ENCODE measurements around the gene GLYATL3.
A peak's percentile ranks its signal among the peaks of the same experiment; 100 is the strongest.

GLYATL3 gene

DNA sequence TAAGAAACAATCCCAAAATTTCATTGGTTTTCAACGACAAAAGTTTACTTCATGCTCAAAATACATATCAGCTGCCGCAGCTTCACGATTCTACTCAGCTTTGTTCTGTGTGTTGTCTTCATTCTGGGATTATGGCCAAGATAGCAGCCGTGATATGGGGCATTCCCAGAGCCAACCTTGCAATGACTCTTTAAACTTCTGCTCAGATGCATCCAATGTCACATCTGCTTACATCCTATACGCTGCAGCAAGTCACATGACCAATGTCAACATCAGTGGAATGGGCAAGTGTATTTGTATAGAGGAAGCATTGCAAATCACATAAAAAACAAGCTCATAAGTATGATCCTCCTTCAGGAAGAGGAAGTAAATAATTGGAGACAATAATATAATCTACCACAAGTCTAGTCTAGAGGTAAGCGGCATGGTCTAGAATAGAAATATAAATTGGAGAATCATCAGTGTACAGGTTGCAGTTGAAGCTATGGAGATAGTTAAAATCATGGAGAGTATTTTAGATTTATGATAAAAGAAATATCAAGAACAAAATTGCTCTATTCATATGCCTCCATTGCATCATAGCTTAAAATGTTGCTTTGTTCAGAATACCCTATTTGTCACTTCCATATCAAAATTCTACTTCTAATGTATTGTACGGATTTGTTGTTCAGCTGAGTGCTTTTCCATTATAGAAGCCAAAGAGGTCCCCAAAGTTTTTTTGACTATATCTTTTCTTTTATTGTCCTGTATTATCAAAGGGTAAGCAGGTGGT lies 43.5 kb downstream of the GLYATL3 start:
- Histone ChIP-seq H3K4me3 (ENCODE audit: low read length) (no peak overlapping the region), H3K4me1 (ENCODE audit: control insufficient read depth, insufficient read depth, low read length) (no peaks in the 10 kb centered on the region), H3K27me3 (ENCODE audit: control insufficient read depth, insufficient read depth, low read length) (no peaks in the 10 kb centered on the region), H3K9me3 (ENCODE audit: control insufficient read depth, insufficient read depth, low read length) (no peaks in the 10 kb centered on the region), H3K36me3 (ENCODE audit: control insufficient read depth, insufficient read depth, low read length) (no peaks in the 10 kb centered on the region), H3K27ac (ENCODE audit: low read length) (no peak overlapping the region)
- no CpG with 5 or more reads among the region's 7 CpGs for WGBS (ENCODE audit: insufficient coverage, insufficient read length)
- DNase-seq (ENCODE audit: low read depth, low spot score), result no peak

DNA sequence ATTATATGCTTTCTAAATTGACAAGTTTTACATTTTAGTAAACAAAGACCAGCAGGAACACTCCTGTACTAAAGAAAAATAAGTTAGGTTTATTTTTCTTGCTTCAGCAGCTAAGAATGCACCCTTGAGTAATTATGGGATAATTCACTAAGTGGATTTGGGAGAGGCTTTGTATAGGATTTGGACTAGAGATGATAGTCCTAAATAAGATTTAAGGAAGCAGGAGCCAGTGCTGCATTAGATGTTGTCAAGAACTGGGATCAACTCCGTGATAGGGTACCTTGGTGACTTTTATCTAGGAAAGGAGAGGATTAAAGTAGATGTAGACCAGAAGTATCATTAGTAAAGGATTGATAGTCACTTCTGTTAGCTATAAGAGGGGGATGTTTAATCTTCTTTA lies 46.6 kb downstream of the GLYATL3 start:
- WGBS (ENCODE audit: insufficient coverage, insufficient read length), result no CpG with 5 or more reads among the region's 1 CpG
- Histone ChIP-seq H3K27me3 (ENCODE audit: control insufficient read depth, insufficient read depth, low read length) (no peaks in the 10 kb centered on the region), H3K4me3 (ENCODE audit: low read length) (no peak overlapping the region), H3K9me3 (ENCODE audit: control insufficient read depth, insufficient read depth, low read length) (no peaks in the 10 kb centered on the region), H3K27ac (ENCODE audit: low read length) (no peak overlapping the region), H3K4me1 (ENCODE audit: control insufficient read depth, insufficient read depth, low read length) (no peaks in the 10 kb centered on the region), H3K36me3 (ENCODE audit: control insufficient read depth, insufficient read depth, low read length) (no peaks in the 10 kb centered on the region)
- no peak for DNase-seq (ENCODE audit: low read depth, low spot score)

GRCh38 chr6:49548613-49549304 lies 49.0 kb downstream of the GLYATL3 start:
- no peak for DNase-seq (ENCODE audit: low read depth, low spot score)
- no CpG with 5 or more reads among the region's 5 CpGs for WGBS (ENCODE audit: insufficient coverage, insufficient read length)
- H3K4me3 ChIP-seq (ENCODE audit: low read length), result no peak overlapping the region

GRCh38 chr6:49549691-49550491 lies 50.2 kb downstream of the GLYATL3 start:
- no CpG with 5 or more reads among the region's 20 CpGs for whole genome bisulfite sequencing (ENCODE audit: insufficient coverage, insufficient read length)
- Histone ChIP-seq H3K4me1 (ENCODE audit: control insufficient read depth, insufficient read depth, low read length) (no peaks in the 10 kb centered on the region), H3K36me3 (ENCODE audit: control insufficient read depth, insufficient read depth, low read length) (no peaks in the 10 kb centered on the region), H3K27ac (ENCODE audit: low read length) (no peak overlapping the region), H3K4me3 (ENCODE audit: low read length) (peak overlapping the region; percentile 16; the same call in 1 of the 2 replicates), H3K27me3 (ENCODE audit: control insufficient read depth, insufficient read depth, low read length) (no peaks in the 10 kb centered on the region), H3K9me3 (ENCODE audit: control insufficient read depth, insufficient read depth, low read length) (no peaks in the 10 kb centered on the region)
- DNase-seq (ENCODE audit: low read depth, low spot score), result no peak

More at GRCh38 chr6:49548613-49549304, 49.0 kb downstream of the GLYATL3 start:
- Histone ChIP-seq H3K27me3 (ENCODE audit: control insufficient read depth, insufficient read depth, low read length) (no peaks in the 10 kb centered on the region), H3K36me3 (ENCODE audit: control insufficient read depth, insufficient read depth, low read length) (no peaks in the 10 kb centered on the region), H3K27ac (ENCODE audit: low read length) (no peak overlapping the region), H3K4me1 (ENCODE audit: control insufficient read depth, insufficient read depth, low read length) (no peaks in the 10 kb centered on the region), H3K9me3 (ENCODE audit: control insufficient read depth, insufficient read depth, low read length) (no peaks in the 10 kb centered on the region)

DNA sequence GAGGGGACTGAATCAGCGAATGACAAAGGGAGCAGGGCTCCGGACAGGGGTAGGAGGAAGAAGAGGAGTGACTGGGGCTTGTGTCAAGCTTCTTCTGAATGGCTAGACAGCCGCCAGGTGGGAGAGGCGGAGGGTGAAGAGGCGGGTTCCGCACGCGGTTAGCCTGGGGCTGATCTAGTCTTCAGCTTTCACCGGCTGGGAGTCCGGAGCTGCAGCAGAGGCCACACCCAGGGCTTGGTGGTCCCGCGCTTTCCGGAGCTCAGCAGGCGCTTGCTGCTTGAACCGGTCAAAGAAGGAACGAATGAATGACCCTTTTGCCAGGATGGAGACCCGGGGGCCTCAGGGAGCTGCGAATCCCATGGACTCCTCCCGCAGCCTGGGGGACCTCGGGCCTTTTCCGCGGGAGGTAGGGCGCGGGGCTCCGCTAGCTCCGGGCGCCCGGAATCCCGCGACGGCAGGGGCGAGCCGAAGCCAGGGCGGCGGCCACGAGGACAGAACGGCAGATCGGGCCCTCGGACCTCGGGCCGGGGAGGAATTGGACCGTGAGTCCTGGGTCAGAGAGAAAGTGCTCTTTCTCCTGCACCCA lies 50.9 kb downstream of the GLYATL3 start, which contains the start of gene C6orf141:
TSS of gene C6orf141 (plus strand) at position 177 of the 586 bp plus-strand sequence. CDS start at position 302, 125 bp downstream.
- peak within 1 kb of the TSS; percentile 16; the same call in 1 of the 2 replicates for H3K4me3 ChIP-seq (ENCODE audit: low read length)
- H3K27ac ChIP-seq (ENCODE audit: low read length), result no peak within 1 kb of the TSS
- no peaks in the 10 kb centered on the region for H3K27me3 ChIP-seq (ENCODE audit: control insufficient read depth, insufficient read depth, low read length)
- H3K9me3 ChIP-seq (ENCODE audit: control insufficient read depth, insufficient read depth, low read length), result no peaks in the 10 kb centered on the region
- DNase-seq (ENCODE audit: low read depth, low spot score), result no peak
- H3K4me1 ChIP-seq (ENCODE audit: control insufficient read depth, insufficient read depth, low read length), result no peaks in the 10 kb centered on the region
- H3K36me3 ChIP-seq (ENCODE audit: control insufficient read depth, insufficient read depth, low read length), result no peaks in the 10 kb centered on the region
- WGBS (ENCODE audit: insufficient coverage, insufficient read length), result no CpG with 5 or more reads among the region's 42 CpGs

GRCh38 chr6:49551078-49551865 lies 51.5 kb downstream of the GLYATL3 start:
- Histone ChIP-seq H3K9me3 (ENCODE audit: control insufficient read depth, insufficient read depth, low read length) (no peaks in the 10 kb centered on the region), H3K36me3 (ENCODE audit: control insufficient read depth, insufficient read depth, low read length) (no peaks in the 10 kb centered on the region), H3K4me3 (ENCODE audit: low read length) (peak overlapping the region; percentile 6; the same call in 1 of the 2 replicates), H3K27me3 (ENCODE audit: control insufficient read depth, insufficient read depth, low read length) (no peaks in the 10 kb centered on the region), H3K4me1 (ENCODE audit: control insufficient read depth, insufficient read depth, low read length) (no peaks in the 10 kb centered on the region), H3K27ac (ENCODE audit: low read length) (no peak overlapping the region)
- no peak for DNase-seq (ENCODE audit: low read depth, low spot score)
- WGBS (ENCODE audit: insufficient coverage, insufficient read length), result no CpG with 5 or more reads among the region's 38 CpGs

DNA sequence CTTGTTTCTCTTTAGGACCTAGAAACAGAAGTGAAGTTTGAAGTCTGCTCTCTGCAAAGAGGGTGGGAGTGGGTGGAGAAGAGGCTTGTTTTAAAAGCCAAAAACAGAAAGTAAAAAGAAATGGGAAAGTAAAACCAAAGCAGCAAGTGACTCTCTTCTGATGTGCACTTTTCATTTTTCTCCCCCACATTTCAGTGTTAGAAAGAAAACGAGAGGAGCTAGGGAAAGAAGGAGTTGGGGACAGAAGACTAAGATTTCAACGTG lies 52.1 kb downstream of the GLYATL3 start:
- WGBS (ENCODE audit: insufficient coverage, insufficient read length), result no CpG with 5 or more reads among the region's 2 CpGs
- Histone ChIP-seq H3K4me3 (ENCODE audit: low read length) (peak overlapping the region; percentile 6; the same call in 1 of the 2 replicates), H3K27ac (ENCODE audit: low read length) (no peak overlapping the region), H3K27me3 (ENCODE audit: control insufficient read depth, insufficient read depth, low read length) (peaks cover 2% of the 10 kb centered on the region; the same call in 1 of the 2 replicates), H3K36me3 (ENCODE audit: control insufficient read depth, insufficient read depth, low read length) (no peaks in the 10 kb centered on the region), H3K9me3 (ENCODE audit: control insufficient read depth, insufficient read depth, low read length) (no peaks in the 10 kb centered on the region), H3K4me1 (ENCODE audit: control insufficient read depth, insufficient read depth, low read length) (no peaks in the 10 kb centered on the region)
- DNase-seq (ENCODE audit: low read depth, low spot score), result no peak

DNA sequence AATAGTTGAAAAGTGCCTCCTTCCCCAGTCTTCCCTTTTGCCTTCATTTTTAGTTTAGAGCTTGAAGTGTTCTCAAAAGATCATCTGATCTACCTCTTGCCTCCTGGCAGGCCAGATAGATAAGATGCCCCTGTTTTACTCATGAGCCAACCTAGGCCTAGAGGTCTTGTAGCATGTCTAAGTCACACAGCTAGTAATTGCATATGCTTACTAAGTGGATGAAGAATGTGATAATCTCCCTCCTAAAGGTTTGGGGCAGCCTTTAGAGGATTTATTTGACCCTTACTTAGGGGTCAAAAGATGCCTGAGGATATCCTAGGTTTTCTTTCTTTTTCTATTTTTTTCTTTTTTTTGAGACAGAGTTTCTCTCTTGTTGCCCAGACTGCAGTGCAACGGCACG lies 52.9 kb downstream of the GLYATL3 start:
- no peak for DNase-seq (ENCODE audit: low read depth, low spot score)
- Histone ChIP-seq H3K36me3 (ENCODE audit: control insufficient read depth, insufficient read depth, low read length) (no peaks in the 10 kb centered on the region), H3K9me3 (ENCODE audit: control insufficient read depth, insufficient read depth, low read length) (no peaks in the 10 kb centered on the region), H3K4me1 (ENCODE audit: control insufficient read depth, insufficient read depth, low read length) (no peaks in the 10 kb centered on the region), H3K27ac (ENCODE audit: low read length) (no peak overlapping the region), H3K27me3 (ENCODE audit: control insufficient read depth, insufficient read depth, low read length) (peaks cover 2% of the 10 kb centered on the region; the same call in 1 of the 2 replicates), H3K4me3 (ENCODE audit: low read length) (no peak overlapping the region)
- no CpG with 5 or more reads among the region's 2 CpGs for WGBS (ENCODE audit: insufficient coverage, insufficient read length)

DNA sequence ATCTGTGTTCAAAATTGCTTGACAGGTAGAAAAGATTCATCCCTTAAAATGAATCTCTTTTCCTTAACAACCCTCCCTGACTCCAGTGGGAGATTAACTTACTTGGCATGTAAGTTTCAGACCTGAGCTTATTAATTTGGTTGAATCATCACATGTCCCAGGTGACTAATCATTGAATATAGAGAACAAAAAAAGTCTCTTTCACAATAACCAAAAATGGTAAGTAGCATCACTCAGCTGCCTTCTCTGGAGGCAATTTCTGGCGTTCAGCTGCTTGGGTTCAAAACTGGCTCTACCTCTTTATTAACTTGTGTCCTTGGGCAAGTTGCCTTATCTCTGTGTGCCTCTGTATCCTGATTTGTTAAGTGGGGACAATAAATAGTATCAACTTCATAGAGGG lies 53.7 kb downstream of the GLYATL3 start:
- WGBS (ENCODE audit: insufficient coverage, insufficient read length), result no CpG with 5 or more reads among the region's 1 CpG
- no peak overlapping the region for H3K4me3 ChIP-seq (ENCODE audit: low read length)
- H3K27me3 ChIP-seq (ENCODE audit: control insufficient read depth, insufficient read depth, low read length), result peaks cover 4% of the 10 kb centered on the region; the same call in 1 of the 2 replicates

More for the DNA sequence above, 53.7 kb downstream of the GLYATL3 start:
- H3K36me3 ChIP-seq (ENCODE audit: control insufficient read depth, insufficient read depth, low read length), result no peaks in the 10 kb centered on the region
- no peak overlapping the region for H3K27ac ChIP-seq (ENCODE audit: low read length)
- DNase-seq (ENCODE audit: low read depth, low spot score), result no peak
- H3K9me3 ChIP-seq (ENCODE audit: control insufficient read depth, insufficient read depth, low read length), result no peaks in the 10 kb centered on the region
- H3K4me1 ChIP-seq (ENCODE audit: control insufficient read depth, insufficient read depth, low read length), result no peaks in the 10 kb centered on the region
